NOMO-1 (cell line): ENCODE measurements around the gene SLC35F6.
"Not testable (repeated sequence)": the region's sequence is repeated elsewhere in the genome, so short reads cannot be mapped to it uniquely, and the experiment has no call there.

Source experiments
- DNase-seq, 2 experiments: peaks; one replicate each; lab custom pipeline; 2025; ENCODE audit not compliant: unreplicated experiment in 2 of 2; lab: John Stamatoyannopoulos, UW

Gene SLC35F6

DNA sequence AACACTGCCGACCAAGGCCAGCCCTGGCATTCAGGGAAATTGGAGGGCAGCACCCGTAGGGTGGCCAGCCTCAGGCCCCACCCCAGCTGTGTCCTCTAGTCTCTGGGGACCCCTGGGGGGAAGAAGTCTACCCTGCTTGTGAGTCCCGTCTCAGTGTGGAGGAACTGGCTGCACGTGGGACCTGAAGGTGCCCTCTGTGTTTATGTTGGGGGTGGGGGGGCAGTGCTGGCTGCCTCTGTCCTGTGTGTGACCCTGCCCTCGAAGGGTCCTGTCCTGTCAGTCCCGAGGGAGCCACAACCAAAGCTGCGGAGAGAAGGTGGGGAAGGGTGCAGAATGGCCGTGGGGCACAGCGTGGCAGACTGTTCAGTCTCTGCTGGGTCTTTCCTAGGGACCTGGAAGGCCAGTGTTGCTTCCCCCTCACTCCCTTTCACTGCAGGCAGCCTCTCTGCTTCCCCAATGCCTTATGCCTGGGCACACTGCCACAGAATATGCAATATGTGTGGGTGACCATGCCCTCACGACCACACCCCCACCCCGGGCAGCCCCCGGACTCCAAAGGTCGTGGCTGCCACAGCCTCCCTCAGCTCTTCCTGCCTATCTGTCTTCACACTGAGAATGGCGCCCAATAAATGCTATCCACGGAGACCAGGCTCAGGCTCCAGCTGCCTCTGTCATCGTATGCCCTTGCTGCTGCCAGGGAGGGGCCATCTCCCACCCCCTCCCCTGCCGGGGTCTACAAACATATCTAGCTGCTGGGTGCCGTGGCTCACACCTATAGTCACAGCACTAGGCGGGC is 33.3 kb upstream of the SLC35F6 start:
- DNase-seq: no peak

DNA sequence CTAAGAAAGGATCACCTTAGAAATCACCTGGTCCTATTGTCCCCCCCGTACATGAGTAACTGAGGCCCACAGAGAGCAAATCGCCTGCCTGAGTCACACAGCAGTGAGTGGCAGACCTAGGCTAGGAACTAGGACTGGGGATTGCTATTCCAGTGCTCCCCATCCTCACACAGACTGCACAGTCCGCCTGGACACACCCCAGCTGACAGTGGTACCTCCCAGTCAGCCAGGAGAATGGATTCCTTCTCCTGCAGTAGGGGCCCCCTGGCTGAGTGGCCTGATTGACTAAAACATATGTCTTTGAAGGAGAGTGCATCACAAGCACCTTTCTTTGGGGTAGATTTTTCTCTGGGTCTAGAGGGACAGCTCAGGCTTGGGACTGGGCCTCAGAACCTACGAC is 32.4 kb upstream of the SLC35F6 start:
- DNase-seq: no peak

DNA sequence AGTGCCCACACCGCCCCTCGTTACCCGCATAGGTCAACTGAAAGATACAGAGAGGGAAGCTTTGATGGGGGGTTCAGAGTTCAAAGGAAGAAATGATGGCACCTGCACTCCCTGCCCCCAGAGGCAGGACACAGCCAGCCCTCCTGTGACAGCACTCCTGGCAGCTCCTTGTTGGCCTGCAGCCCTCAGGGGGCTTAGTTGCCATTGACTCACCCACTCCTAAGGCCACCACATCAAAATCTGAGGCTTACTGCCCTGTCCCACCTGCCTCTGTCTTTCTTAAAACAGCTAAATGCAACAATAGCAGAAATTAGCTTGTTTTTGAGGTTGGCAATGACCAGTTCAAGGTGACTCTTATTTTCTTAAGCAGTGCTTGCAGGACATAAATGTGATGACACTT is 31.6 kb upstream of the SLC35F6 start:
- DNase-seq: no peak

DNA sequence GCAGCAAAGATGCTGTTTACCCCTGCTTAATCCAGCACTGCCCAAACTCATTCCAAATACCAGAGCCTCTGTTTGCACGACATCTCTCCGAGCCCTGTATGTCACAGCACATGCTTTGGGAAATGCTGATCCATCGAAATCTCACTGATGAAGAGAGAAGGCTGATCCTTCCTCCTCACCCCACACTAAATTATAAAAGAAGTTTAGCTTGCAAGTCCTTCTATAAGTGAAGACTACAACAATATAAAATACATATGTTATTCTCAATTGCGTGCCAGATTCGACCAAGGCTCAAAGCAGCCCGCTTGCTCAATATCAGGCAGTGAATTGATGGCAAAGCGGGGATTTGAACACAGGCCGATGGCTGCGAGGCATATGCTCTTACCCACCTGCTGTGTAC is 30.7 kb upstream of the SLC35F6 start:
- no peak for DNase-seq

DNA sequence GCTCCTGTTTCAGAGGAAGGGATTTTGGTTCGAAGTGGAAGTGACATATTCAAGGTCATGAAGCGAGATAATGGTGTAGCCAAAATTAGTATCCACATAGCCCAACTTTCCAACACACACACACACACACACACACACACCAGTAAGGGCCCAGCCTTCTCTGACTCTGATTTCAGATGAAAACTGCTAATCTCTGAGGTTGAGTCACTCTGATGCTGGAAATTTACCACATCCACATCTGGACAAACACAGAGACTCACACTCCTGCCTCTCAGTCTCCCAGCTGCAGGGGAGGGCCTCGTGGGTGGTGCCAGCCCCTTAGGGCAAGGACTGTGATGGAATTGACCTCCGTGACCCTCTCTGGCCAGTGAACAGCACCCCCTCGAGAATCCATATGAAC is 29.0 kb upstream of the SLC35F6 start:
- DNase-seq: no peak

DNA sequence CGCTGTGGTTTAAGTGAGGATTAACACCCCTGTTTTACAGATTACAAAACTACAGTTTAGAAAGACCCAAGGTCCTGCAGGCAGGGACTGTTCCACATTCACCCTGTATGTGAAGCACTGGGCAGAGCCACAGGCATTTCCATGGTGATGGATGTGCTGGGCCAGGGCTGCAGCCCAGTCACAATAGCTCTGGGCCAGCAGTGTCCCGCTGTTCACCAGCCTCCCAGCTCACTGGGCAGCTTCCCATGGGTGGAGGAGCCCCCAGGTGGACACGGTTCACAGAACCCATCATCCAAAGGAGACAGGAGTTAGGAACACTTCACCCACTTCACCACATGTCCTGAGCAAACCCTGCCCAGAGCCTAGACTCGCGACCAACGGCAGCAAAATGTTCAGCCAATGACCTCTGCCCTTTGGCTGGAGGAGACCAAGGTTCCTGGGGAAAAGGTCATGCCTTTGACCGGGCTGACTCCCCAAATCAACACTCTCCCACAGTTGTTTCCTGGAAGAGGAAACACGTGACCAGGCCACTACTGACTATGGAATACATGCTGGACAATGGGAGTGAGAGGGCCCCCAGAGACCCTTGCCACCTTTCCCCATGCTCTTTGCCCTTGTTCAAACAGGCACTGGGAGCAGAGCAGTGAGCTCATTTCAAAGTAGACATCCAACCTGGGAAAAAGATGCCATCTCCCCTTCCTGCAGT is 28.0 kb upstream of the SLC35F6 start:
- DNase-seq: no peak

DNA sequence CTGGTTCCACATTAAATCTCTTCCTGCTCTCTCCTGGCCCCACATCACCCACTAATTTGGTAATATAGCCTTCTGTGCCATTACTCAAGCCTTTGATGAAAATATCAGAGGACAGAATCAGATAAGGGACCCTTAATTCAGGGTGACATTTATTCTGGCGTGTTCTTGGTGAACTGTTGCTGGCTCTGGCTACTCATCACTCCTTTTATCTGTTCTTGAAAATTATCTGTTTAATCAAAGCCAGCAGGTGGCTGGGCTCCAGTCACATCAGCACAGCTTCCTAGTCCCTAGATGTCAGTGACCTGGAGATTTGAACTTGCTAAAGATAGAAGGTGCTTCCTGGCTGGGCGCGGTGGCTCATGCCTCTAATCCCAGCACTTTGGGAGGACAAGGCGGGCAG is 26.9 kb upstream of the SLC35F6 start:
- no peak for DNase-seq

DNA sequence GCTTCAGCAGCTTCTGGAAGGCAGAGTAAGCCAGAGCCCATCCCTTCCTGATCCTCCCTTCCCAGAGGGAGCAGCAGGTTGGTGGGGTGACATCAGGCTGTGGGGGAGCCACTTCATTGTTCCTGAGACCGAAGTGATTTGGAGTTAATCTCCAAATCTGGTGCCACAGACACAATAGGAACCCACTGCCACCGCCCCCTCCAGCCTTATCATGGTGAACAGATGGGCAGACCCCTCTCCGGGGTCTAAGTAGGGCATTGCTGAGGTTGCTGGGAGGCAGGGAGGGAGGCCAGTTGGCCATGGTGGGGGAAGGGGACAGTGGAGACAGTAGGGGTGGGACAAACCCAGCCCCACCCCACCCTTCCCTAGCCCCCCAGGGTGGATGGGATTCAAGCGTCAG is 25.6 kb upstream of the SLC35F6 start:
- DNase-seq: no peak

DNA sequence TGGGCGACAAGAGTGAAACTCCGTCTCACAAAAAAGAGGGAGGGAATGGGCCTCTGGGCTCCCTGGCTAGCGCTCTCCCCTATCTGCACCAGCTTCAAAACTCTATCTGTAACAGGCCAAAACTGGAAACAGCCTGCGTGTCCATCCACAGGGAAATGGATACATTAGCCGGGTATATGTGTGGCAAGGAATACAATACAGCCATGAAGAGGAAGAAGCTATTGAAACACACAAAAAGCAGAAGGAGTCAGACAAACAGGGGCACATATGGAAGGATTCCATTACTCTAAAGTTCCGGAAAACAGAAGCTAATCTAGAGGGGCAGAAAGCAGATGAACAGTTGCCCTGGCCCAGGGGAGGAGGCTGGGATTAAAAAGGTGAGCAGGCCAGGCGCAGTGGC is 24.6 kb upstream of the SLC35F6 start:
- no peak for DNase-seq

DNA sequence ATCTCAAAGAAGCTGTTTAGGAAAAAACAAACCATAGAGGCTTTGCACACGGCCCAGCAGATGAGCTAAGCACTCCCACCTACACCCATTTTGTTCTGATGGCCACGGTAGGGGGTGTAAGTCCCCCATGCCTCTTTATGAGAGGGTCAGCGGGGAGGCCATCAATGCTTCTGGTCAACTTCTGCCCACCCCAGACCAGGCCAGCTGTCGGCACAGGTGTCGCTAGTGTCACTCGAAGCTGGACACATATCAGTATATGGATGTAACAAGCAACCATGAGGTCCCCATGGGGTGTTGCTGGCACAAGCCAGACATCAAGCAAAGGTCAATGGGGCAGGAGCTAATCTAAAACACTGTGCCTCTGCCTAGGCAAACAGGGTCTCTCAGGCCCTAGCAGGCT is 23.7 kb upstream of the SLC35F6 start:
- DNase-seq: no peak

DNA sequence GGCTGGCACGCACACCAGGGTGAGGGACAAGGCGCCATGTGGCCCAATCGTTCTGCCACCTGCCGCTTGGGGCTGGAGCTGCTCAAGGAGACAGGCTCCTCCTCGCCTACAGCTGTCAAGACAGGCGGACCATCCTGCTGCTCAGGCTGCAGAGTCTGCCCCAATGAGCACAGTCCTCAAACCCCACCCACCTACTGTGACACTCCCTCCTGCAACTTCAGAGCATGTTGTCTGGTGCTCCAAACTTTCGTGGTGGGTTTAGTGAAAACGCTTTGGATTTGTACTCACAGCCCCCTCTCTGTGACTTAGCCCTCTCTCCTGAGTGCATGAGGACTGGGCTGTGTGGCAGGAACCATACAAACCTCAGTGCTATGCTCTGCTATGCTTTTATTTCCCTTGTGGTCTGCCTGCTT is 23.2 kb upstream of the SLC35F6 start:
- no peak for DNase-seq

DNA sequence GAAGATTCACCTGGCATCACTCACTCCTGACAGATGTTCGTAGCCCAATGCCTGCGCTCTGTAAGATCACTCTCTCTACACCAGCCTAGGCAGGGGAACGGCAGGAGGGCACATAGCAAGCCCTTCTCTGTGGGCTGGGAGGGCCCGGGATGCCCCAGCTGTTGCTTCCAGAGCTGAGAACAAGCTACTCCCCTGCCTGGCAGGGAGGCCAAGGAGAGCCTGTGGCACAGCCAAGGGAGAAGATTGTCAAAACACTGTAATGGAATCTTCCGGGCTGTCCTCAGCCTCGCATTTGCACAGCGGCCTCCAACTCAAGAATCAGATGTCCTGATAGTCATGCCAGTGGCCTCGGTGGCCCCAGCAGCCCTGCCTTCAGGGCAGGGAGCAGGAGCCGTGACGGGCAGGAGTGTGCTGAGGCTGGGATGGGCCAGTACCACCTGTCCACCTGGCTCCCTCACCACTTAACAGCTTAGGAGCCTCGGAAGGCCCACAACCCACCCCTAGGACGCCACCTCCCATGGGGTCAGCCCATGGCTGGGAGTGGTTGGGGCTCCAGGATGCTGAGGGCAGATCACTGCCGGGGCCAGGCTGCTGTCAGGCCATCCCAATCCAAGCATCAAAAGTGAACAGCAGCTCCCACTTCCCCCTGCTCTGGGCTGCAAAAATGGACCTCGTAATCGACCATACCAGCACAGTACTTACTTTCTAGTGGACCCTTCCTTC is 21.9 kb upstream of the SLC35F6 start:
- no peak for DNase-seq

DNA sequence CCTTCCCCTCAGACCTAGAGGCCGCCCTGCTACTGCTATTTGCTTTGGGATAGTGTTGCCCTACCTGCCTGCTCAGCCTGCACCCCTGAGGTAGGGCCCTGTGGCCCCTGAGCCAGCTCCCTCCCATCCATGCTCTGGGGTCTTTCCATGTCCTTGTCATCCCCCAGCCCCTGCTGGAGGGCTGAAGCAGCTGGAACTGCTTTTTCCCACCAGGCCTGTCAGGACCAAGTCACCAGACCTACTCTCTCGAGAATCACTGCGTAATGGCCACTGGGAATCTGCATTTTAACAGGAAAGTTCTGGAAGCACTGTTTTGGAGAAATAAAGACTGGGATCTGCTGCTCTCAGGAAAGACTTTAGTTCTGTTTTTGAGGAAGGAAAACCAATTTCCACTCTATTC is 20.2 kb upstream of the SLC35F6 start:
- DNase-seq: no peak

DNA sequence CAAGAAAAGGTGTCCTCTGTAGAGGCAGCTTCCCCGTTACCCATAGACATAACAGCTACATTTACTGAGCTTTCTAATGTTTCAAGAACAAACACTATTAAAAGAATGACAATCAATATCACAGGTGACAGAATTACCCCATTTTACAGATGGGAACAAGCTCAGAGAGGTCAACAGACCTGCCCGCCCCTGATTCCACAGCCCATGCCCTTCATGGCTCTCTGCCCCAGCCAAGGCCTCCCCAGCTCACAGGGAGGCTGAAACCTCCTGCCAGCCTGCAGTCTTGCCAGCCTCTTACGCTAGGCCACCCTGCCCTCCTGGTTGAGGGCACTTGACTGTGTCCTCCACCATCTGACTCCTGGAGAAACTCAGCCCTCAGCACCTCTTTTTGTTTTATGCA is 19.1 kb upstream of the SLC35F6 start:
- no peak for DNase-seq

DNA sequence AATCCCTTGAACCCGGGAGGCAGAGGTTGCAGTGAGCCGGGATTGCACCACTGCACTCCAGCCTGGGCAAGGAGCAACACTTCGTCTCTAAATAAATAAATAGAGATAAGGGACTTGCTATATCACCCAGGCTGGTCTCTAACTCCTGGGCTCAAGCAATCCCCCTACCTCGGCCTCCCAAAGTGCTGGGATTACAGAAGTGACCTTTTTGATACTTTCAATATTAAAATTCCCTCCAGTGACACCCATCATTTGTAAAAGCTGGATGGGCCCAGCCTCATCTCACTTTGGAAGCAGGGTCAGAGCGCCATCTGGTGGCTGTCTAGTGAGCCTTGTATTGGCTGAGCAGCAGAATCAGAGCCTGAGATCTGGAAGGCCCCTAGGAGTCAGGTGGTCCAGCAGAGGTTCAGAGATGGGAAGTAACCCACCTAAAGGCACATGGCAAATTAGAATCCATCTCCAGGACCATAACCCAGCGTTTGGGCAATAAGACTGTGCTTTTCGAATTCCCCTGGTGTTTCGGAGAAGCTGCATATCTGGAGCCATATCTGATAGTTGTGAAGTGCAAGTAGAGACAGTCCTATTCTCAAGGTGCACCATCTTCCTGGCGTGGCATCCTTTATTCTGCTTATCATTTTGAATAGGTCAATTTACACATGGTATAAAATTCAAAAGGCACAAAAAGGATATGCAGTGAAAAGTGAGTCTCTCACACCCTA is 18.3 kb upstream of the SLC35F6 start:
- peak; percentile 26 to 50 for DNase-seq

DNA sequence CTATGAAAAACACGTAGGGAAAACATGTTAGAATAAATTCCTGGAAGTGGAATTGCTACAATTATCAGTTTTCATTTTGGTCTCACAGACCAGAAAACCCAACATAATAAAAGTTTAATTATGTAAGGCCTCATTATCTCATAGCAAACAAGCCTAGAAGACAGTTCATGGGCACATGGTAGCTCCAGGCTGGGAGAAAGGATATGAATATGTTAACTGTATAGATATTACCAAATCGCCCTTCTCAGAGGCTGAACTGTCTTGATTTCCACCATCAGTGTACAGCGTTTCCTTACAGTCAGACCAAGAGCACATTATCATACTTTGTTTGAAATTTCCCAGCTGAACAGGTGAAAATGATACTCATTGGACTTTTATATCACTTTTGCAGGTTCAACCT is 17.1 kb upstream of the SLC35F6 start:
- no peak for DNase-seq

DNA sequence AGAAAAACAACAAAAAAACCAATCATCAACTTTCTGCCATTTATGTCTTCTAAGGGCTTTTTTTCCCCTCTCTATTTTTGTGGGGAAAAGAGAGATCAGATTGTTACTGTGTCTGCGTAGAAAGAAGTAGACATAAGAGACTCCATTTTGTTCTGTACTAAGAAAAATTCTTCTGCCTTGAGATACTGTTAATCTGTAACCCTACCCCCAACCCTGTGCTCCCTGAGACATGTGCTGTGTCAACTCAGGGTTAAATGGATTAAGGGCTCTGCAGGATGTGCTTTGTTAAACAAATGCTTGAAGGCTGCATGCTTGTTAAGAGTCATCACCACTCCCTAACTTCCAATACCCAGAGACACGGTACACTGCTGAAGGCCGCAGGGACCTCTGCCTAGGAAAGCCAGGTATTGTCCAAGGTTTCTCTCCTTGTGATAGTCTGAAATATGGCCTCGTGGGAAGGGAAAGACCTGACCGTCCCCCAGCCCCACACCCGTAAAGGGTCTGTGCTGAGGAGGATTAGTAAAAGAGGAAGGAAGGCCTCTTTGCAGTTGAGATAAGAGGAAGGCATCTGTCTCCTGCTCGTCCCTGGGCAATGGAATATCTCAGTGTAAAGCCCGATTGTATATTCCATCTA is 14.2 kb upstream of the SLC35F6 start:
- not testable (repeated sequence) for DNase-seq

DNA sequence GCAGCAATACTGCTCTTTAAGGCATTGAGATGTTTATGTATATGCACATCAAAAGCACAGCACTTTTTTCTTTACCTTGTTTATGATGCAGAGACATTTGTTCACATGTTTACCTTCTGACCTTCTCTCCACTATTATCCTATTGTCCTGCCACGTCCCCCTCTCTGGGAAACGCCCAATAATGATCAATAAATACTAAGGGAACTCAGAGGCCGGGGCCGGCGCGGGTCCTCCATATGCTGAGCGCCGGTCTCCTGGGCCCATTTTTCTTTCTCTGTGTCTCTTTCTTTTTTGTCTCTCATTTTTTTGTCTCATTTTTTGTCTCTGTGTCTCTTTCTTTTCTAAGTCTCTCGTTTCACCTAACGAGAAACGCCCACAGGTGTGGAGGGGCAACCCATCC is 13.6 kb upstream of the SLC35F6 start:
- not testable (repeated sequence) for DNase-seq

DNA sequence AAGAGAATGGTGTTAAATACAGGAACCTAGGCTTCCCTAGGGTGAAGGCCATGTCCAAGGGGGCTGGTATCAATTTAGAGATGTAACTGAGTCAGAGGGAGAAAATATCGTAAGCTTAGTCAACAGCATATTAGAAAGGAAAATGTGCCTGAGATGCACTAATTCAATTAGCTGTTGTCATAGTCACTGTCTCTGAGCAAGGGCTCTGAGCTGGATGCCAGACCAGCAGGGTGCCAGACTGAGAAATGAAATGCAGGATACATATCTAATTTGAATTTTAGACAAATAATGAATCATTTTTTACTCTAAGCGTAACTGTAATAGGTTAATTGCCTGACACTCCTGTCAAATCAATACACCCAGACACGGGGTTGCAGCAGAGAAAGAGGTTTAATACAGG is 11.4 kb upstream of the SLC35F6 start:
- no peak for DNase-seq

DNA sequence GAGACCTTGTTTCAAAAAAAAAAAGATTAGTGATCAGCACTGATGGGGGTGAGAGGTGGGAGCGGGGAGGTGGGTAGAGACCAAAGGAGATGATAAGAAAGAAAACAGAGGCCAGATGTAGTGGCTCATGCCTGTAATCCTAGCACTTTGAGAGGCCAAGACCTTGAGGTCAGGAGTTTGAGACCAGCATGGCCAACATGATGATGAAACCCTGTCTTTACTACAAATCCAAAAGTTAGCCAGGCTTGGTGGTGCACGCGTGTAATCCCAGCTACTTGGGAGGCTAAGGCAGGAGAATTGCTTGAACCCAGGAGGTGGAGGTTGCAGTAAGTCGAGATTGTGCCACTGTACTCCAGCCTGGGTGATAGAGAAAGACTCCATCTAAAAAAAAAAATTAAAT is 9.5 kb upstream of the SLC35F6 start:
- DNase-seq: no peak
